Right atrium auricular region (tissue), 2 donors: ENCODE results near the gene DDX56. TPM values are rescaled to one million over a fixed set of nuclear protein-coding genes. Genes with fewer than 3 reads are reported as not detected.
"Not testable (repeated sequence)": the region's sequence is repeated elsewhere in the genome, so short reads cannot be mapped to it uniquely, and the experiment has no call there.

ENCODE experiments used
- DNase-seq: peaks from one replicate; pipeline ENCODE4 v3.0.0-alpha.2; 2019; ENCODE audit warnings: low spot score
- H3K27ac ChIP-seq, 2 donors: fragments of 200-600 bp; sonication (generic); 1 replicate in 1 of 2; 2 replicates in 1 of 2; pipeline ENCODE4 v1.5.1; 2016 to 2019
- H3K27me3 ChIP-seq, 2 donors: fragments of 200-600 bp; sonication (generic); one replicate each; pipeline versions ENCODE4 v1.5.1 to v1.6.0; 2017 to 2019
- H3K36me3 ChIP-seq: fragments of 200-600 bp; sonication (generic); one replicate; pipeline ENCODE4 v1.5.1; 2016
- H3K4me1 ChIP-seq, 2 donors: fragments of 200-600 bp; sonication (generic); one replicate each; pipeline versions ENCODE4 v1.5.1 to v1.6.0; 2017 to 2019
- H3K4me3 ChIP-seq, 2 donors: fragments of 200-600 bp; sonication (generic); 1 replicate in 1 of 2; 2 replicates in 1 of 2; pipeline ENCODE4 v1.5.1; 2017 to 2019; ENCODE audit warnings: mild to moderate bottlenecking in 1 of 2, moderate library complexity in 1 of 2
- H3K9me3 ChIP-seq, 2 donors: fragments of 200-600 bp; sonication (generic); one replicate each; pipeline ENCODE4 v1.5.1; 2019
- total RNA-seq, 2 donors: library from RNA; depleted of rRNA; stranded (reverse); fragments of >200 nt; gene quantifications; one replicate each; pipeline ENCODE4 v1.1.0, GENCODE V29; 2016
- TF ChIP-seq, protein P1 (sequence below), 2 donors: fragments of 200-600 bp; sonication (generic); IDR thresholded peaks; one replicate each; pipeline ENCODE4 v1.5.1; 2019; ENCODE audit warnings: antibody characterized with exemption in 2 of 2

Gene DDX56
- total RNA-seq, 2 donors from 2014 or later = 24.4 to 28.1 TPM

DNA sequence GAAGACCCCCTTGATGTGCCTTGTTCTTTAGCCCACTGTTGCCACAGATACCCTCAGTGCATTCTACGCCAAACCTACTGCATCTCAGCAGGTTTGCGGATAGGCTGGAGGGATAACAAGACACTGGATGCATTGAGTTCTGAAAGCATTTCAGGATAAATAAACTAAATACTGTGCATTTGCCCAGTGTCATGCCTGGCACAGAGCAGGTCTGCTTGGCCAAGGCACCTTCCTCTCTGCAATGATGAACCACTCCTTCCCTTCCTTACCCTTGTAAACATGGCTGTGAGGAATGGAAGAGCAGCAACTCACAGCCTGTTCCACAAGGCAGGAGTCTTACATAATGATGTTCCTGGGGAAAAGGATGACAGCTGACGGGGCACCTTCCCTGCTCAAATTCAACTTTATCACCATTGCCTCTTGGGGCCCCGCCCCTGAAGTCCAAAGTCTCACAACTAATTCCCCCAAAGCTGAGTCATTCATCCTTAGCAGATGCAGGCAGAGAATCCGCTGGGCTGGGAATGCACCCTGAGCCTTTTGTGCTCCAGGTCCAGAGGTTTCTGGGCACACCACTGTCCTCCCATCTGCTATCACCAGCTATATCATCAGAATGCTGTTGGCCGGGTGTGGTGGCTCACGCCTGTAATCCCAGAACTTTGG, 11.6 kb downstream of the DDX56 start:
- peaks cover 0 to 12% of the 10 kb centered on the region in 2 donors for H3K4me1 ChIP-seq
- H3K27me3 ChIP-seq = no peaks in the 10 kb centered on the region
- TF ChIP-seq, protein P1, sequence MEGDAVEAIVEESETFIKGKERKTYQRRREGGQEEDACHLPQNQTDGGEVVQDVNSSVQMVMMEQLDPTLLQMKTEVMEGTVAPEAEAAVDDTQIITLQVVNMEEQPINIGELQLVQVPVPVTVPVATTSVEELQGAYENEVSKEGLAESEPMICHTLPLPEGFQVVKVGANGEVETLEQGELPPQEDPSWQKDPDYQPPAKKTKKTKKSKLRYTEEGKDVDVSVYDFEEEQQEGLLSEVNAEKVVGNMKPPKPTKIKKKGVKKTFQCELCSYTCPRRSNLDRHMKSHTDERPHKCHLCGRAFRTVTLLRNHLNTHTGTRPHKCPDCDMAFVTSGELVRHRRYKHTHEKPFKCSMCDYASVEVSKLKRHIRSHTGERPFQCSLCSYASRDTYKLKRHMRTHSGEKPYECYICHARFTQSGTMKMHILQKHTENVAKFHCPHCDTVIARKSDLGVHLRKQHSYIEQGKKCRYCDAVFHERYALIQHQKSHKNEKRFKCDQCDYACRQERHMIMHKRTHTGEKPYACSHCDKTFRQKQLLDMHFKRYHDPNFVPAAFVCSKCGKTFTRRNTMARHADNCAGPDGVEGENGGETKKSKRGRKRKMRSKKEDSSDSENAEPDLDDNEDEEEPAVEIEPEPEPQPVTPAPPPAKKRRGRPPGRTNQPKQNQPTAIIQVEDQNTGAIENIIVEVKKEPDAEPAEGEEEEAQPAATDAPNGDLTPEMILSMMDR (IDR thresholded peaks at IDR 0.05) = no peak
- no peak overlapping the region for H3K4me3 ChIP-seq
- no peaks in the 10 kb centered on the region for H3K9me3 ChIP-seq
- H3K36me3 ChIP-seq = peaks cover 26% of the 10 kb centered on the region
- H3K27ac ChIP-seq = no peak overlapping the region
- no peak for DNase-seq

DNA sequence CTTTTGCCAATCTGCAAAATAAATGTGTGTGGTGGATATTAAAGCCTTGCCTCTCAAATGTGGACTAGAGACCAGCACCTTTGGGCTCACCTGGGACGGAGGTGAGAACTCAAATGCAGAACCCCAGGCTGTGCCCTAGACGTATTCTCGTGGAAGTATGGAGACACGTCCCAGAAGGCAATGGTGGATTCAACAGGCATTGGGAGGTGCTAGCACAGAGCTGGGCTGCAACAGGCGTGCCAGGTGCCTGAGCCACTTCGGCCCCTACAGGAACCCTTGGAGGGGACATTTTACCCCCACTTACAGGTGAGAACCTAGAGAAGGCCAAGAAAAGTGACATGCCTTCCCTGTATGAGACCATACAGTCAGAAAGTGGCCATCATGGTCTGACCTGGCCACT, 12.2 kb downstream of the DDX56 start:
- no peak for DNase-seq
- no peak overlapping the region for H3K4me3 ChIP-seq
- TF ChIP-seq, protein P1 (IDR thresholded peaks at IDR 0.05) = no peak
- no peaks in the 10 kb centered on the region for H3K27me3 ChIP-seq
- H3K36me3 ChIP-seq = peaks cover 19% of the 10 kb centered on the region
- H3K27ac ChIP-seq = no peak overlapping the region
- H3K4me1 ChIP-seq = peaks cover 0 to 12% of the 10 kb centered on the region in 2 donors
- H3K9me3 ChIP-seq = no peaks in the 10 kb centered on the region

DNA sequence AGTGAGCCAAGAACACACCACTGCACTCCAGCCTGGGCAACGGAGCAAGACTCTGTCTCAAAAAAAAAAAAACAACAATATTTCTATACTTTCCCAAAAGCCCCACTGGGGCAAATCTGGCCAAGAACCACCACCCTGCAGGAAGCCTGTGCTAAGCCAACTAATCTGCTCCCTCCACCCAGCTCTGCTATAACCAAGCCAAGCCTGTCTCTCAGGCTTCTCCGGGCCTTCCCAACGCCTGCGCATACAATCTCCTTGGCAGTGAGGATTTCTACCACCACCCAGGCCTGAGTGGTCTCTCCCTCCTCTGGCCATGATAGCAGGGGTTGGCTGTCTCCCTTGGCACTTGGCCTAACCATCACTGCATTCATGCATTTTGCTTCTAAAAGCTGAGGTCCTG, 14.2 kb downstream of the DDX56 start:
- Histone ChIP-seq H3K27ac (no peak overlapping the region), H3K4me3 (no peak overlapping the region), H3K9me3 (no peaks in the 10 kb centered on the region), H3K4me1 (no peaks in the 10 kb centered on the region), H3K36me3 (no peaks in the 10 kb centered on the region), H3K27me3 (no peaks in the 10 kb centered on the region)
- TF ChIP-seq, protein P1 (IDR thresholded peaks at IDR 0.05) = no peak
- no peak for DNase-seq

DNA sequence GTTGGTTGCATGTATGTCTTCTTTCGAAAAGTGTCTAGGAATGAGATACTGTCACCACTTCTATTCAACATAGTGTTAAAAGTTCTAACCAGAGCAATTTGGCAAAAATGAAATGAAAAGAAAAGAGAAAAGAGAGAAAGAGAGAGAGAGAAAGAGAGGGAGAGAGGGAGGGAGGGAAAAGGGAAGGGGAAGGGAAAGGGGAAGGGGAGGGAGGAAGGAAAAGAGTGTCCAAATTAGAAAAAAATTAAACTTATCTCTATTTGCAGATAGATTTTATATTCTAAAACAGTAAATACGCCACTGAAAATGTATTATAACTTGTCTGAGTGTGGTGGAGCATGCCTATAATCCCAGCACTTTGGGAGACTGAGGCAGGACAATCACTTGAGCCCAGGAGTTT, 16.2 kb downstream of the DDX56 start:
- H3K9me3 ChIP-seq = no peaks in the 10 kb centered on the region
- DNase-seq = no peak
- H3K4me1 ChIP-seq = no peaks in the 10 kb centered on the region
- TF ChIP-seq, protein P1 (IDR thresholded peaks at IDR 0.05) = no peak
- H3K27ac ChIP-seq = no peak overlapping the region
- no peaks in the 10 kb centered on the region for H3K36me3 ChIP-seq
- no peaks in the 10 kb centered on the region for H3K27me3 ChIP-seq
- no peak overlapping the region for H3K4me3 ChIP-seq

DNA sequence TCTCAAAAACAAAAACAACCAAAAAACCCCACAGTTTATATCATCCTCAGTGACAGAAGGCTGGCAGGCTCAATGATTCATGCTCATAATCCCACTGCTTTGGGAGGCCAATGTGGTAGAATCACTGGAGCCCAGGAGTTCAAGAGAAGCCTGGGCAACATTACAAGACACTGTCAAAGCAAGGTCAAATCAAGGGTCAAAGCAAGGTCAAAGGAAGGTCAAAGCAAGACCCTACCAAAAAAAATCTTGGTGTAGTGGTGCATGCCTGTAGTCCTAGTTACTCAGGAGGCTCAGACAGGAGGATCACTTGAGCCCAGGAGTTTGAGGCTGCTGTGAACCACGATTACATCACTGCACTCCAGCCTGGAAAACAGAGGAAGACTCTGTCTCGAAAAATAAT, 18.4 kb downstream of the DDX56 start:
- Histone ChIP-seq H3K4me1 (no peaks in the 10 kb centered on the region), H3K36me3 (no peaks in the 10 kb centered on the region), H3K27ac (no peak overlapping the region), H3K27me3 (no peaks in the 10 kb centered on the region), H3K4me3 (no peak overlapping the region), H3K9me3 (no peaks in the 10 kb centered on the region)
- TF ChIP-seq, protein P1 (IDR thresholded peaks at IDR 0.05) = no peak
- no peak for DNase-seq

DNA sequence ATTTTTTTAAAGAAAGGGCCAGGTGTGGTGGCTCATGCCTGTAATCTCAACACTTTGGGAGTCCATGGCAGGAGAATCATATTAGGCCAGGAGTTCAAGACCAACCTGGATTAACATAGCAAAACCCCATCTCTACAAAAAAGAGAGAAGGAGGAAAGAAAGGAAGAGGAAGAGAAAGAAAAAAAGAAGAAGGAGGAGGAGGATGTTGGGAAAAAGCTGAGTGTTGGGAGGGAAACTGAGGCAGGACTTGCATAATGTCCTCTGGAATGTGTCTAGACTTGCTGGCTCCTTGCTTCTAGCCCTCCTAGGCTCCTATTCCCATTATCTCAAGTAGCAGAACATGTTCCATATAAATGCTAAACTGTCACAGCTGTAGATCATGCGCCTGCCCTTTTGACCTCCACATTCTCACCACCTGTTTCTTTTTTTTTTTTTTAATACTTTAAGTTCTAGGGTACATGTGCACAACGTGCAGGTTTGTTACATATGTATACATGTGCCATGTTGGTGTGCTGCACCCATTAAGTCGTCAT, 21.2 kb downstream of the DDX56 start:
- H3K4me3 ChIP-seq, H3K27ac ChIP-seq, H3K27me3 ChIP-seq, H3K9me3 ChIP-seq, H3K4me1 ChIP-seq, DNase-seq, H3K36me3 ChIP-seq: not testable (repeated sequence)
